Measurements from ENCODE around the gene MAMLD1.

Gene MAMLD1

GRCh38 chrX:150421816-150422215, 58.7 kb downstream of the MAMLD1 start:
- POLR2A ChIA-PET, result no interaction called here
- TF ChIP-seq ZNF571 (tag by site-specific recombination; IDR thresholded peaks at IDR 0.05) (no peak), PRDM4 (tag by site-specific recombination; IDR thresholded peaks at IDR 0.05) (no peak), ZNF155 (tag by site-specific recombination; IDR thresholded peaks at IDR 0.05) (no peak), IKZF3 (tag by site-specific recombination; IDR thresholded peaks at IDR 0.05) (no peak), ZNF350 (tag by site-specific recombination; IDR thresholded peaks at IDR 0.05) (no peak), KLF9 (tag by site-specific recombination; IDR thresholded peaks at IDR 0.05; ENCODE audit: low read depth) (no peak), ZNF391 (tag by site-specific recombination; IDR thresholded peaks at IDR 0.05; ENCODE audit: borderline replicate concordance, low read depth) (no peak), GFI1B (tag by site-specific recombination; IDR thresholded peaks at IDR 0.05) (no peak), ZNF48 (tag by site-specific recombination; IDR thresholded peaks at IDR 0.05) (no peak), ZNF133 (tag by site-specific recombination; IDR thresholded peaks at IDR 0.05) (no peak), ZNF37A (tag by site-specific recombination; IDR thresholded peaks at IDR 0.05) (no peak), KLF16 (tag by site-specific recombination; IDR thresholded peaks at IDR 0.05) (no peak), ZNF785 (tag by site-specific recombination; IDR thresholded peaks at IDR 0.05) (no peak), ZFP3 (tag by site-specific recombination; IDR thresholded peaks at IDR 0.05; ENCODE audit: low read depth) (no peak), ZNF26 (tag by site-specific recombination; IDR thresholded peaks at IDR 0.05) (no peak), ZNF169 (tag by site-specific recombination; IDR thresholded peaks at IDR 0.05) (no peak), ZNF223 (tag by site-specific recombination; IDR thresholded peaks at IDR 0.05) (no peak), KLF17 (tag by site-specific recombination; IDR thresholded peaks at IDR 0.05) (no peak), ZNF335 (tag by site-specific recombination; conservative IDR thresholded peaks at IDR 0.05) (no peak)

GRCh38 chrX:150429594-150429993, 66.5 kb downstream of the MAMLD1 start:
- POLR2A ChIA-PET, result no interaction called here
- H3K27ac ChIP-seq (ENCODE audit: extremely low read depth, low read depth, low read length), result no peak overlapping the region
- H3K36me3 ChIP-seq (ENCODE audit: control insufficient read depth in 2 of 2, insufficient read depth in 1 of 2, low read length in 2 of 2), result no peaks in the 10 kb centered on the region
- H3K9me3 ChIP-seq (ENCODE audit: control insufficient read depth, insufficient read depth, low read depth, low read length), result no peaks in the 10 kb centered on the region
- no peak overlapping the region for H3K4me3 ChIP-seq (ENCODE audit: low read depth, low read length)
- H3K4me1 ChIP-seq (ENCODE audit: control insufficient read depth, insufficient read depth, low read length), result no peaks in the 10 kb centered on the region
- CTCF ChIA-PET, result no interaction called here
- TF ChIP-seq ZBTB11 (tag by site-specific recombination; conservative IDR thresholded peaks at IDR 0.05; ENCODE audit: low read depth) (no peak), ZNF521 (tag by site-specific recombination; IDR thresholded peaks at IDR 0.05) (no peak), FEZF1 (tag by site-specific recombination; IDR thresholded peaks at IDR 0.05) (no peak), ZNF704 (tag by site-specific recombination; IDR thresholded peaks at IDR 0.05) (no peak), ZNF391 (tag by site-specific recombination; IDR thresholded peaks at IDR 0.05; ENCODE audit: borderline replicate concordance, low read depth) (no peak), ZNF280D (tag by site-specific recombination; IDR thresholded peaks at IDR 0.05) (no peak)

More at GRCh38 chrX:150421816-150422215, 58.7 kb downstream of the MAMLD1 start:
- CTCF ChIA-PET, result interaction anchor here (0.6 kb wide), 1 partner anchor 59 kb away, joined by 4 read pairs; the partner anchor contains the start of gene MAMLD1
- H3K27ac ChIP-seq (ENCODE audit: extremely low read depth, low read depth, low read length), result no peak overlapping the region
- H3K4me3 ChIP-seq (ENCODE audit: low read depth, low read length), result no peak overlapping the region
- no peaks in the 10 kb centered on the region for H3K9me3 ChIP-seq (ENCODE audit: control insufficient read depth, insufficient read depth, low read depth, low read length)
- no peaks in the 10 kb centered on the region for H3K36me3 ChIP-seq (ENCODE audit: control insufficient read depth in 2 of 2, insufficient read depth in 1 of 2, low read length in 2 of 2)
- H3K4me1 ChIP-seq (ENCODE audit: control insufficient read depth, insufficient read depth, low read length), result no peaks in the 10 kb centered on the region

Data from HEK293 (cell line).